GM18526 (cell line): ENCODE measurements around the gene ARMC2.

ENCODE experiments used
- POLR2A ChIP-seq: IDR thresholded peaks from 3 replicates; pipeline ENCODE4 v1.6.1; 2011; ENCODE audit not compliant: insufficient read length; ENCODE audit errors: extremely low read depth

The ARMC2 gene

DNA sequence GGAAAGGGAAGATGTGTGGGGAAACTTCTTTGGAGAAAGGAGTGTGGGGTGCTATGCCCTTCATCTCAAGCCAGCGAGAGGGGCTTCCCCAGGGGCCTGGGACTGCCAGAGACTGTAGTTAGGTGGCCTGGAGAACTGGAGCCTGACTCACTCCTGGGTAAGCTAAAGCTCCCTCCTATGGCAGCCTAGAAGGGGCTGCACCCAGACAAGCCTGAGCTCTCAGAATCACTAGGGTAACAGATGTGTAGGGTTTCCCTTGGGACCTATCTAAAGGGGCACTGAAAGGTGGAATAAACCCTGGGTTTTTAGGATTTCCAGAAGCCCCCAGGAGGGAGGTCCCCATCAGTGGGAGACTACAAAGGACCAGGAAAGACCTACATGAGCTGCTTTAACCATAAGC is 1.6 kb upstream of the ARMC2 start:
- TF ChIP-seq POLR2A = no peak

DNA sequence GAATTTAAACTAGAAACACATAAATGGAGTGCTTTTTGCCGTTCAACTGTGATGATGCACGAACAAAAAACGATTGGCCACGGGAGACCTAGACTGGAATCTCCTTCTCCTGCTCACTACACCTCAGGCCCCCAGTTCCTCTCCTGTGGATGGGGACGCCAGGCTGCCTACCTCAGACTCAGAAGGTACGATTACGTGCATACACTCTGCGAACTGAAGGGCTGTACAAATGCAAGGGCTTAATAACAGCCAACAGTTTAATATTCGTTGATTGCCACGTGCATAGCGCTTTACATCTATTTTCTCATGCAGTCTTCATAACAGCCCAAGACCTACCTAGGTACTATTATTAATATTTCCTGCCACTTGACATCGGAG is 495 bp upstream of the ARMC2 start:
- no peak for TF ChIP-seq POLR2A

DNA sequence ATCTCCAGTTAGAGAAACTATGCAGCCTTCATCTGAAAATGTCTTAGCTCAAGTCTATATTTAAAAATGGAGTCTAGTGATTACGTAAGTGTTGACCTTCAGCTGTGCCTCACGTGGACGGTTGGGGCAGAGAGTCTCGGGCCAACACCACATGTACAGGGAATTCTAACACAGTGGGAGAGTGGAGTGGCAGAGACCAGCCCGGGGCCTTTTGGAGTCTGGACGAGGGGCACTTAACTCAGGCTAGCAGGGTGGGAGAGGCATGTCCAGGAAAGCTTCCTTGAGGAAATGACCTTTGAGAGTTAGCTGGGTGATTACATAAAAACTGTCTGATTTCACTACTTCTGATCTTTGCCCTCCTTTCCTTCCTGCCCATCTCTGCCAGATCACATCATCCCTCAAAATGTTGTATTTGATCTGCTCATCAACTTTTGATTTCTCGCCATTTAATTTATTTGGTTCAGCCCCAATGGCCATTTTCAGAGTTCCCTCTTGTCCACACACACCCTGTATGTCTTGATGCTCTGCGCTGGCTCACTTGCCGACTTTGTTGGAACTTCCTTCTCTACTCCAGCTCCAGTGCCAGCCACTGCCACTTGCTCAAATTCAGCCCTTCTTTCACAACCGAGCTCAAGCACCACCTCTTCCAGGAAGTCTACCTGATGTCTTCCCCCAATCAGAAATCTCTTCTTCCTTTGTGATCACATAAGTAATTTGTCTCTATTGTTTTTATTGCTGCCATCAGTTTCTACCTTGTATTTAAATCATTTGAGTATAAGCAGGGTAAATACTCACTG is 2.6 kb downstream of the ARMC2 start:
- no peak for TF ChIP-seq POLR2A

DNA sequence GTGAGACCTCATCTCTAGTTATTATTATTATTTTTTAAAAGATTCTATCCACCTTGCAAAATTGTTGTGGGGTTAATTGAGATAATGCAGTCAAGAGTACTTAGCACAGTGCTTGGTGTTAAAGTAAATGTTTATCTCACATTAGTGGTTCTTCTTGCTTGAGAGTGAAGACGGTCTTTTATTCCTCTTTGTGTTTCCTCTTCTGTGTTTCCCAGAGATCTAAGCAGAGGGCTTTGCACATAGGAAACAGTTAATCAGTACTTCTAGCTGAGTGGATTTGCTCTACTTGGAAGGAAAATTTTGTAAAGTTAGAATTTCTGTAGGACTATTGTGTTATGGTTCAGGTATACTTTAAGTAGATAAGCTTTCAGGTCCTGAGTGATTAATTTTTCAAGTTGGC is 3.5 kb downstream of the ARMC2 start:
- no peak for TF ChIP-seq POLR2A

- no peak for TF ChIP-seq POLR2A
Measured at GRCh38 chr6:108853077-108853476, 4.9 kb downstream of the ARMC2 start.

DNA sequence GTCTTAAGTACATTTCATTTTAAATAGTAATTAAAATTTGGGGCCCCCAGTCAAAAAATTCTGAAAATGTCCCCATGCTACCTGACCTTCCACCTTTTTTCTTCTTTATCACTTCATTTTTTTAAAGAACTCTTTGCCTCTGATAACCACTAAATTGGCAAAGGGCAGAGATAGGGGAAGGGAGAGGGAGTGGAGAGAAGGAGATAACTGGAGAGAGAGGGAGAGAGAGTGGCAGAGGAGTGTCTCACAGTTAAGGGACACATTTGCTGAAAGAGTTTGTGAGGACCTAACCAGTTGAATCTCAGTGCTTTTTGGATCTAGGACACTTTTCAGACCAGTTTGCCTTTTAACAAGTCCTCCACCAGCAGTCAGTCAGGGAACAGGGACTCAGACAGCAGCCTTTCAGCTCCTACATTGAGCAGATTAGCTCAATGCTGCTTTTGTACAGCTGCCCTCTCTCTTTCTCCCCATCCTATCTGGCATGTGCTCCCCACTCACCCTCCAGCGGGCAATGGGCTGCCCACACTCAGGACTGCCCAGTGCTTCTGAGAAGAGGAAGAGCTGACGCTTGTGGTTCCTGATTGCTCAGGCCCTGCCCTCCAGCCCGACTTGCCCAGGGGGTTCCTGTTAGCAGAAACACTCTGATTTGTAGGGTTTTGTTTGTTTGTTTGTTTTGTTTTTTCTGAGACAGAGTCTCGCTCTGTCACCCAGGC is 14.4 kb downstream of the ARMC2 start:
- no peak for TF ChIP-seq POLR2A

GRCh38 chr6:108866798-108867197 is 18.6 kb downstream of the ARMC2 start:
- no peak for TF ChIP-seq POLR2A

- no peak for TF ChIP-seq POLR2A
Measured at GRCh38 chr6:108868647-108869046, 20.4 kb downstream of the ARMC2 start.

GRCh38 chr6:108869876-108870275 is 21.7 kb downstream of the ARMC2 start:
- TF ChIP-seq POLR2A = no peak

GRCh38 chr6:108870357-108870756 is 22.1 kb downstream of the ARMC2 start:
- TF ChIP-seq POLR2A = no peak

DNA sequence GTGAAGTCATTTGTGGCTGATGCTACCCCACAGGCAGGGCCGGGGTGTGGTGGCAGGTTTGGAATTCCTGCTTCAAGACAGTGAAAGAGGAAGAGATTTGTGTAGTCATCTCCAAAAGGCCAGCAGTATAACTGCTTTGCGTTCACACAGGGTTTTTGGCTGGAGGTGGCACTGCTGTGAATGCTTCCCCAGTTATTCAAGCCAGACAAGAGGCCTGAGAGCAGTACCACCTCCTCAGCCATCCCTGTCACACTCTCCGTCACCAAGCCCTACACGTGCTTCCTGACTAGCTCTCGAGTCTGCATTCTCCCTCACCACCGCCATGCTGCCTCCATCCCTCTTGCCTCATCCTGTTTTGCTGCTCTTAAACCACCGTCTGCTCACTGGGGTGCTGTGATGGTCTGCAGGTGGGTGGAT is 23.9 kb downstream of the ARMC2 start:
- TF ChIP-seq POLR2A = no peak

DNA sequence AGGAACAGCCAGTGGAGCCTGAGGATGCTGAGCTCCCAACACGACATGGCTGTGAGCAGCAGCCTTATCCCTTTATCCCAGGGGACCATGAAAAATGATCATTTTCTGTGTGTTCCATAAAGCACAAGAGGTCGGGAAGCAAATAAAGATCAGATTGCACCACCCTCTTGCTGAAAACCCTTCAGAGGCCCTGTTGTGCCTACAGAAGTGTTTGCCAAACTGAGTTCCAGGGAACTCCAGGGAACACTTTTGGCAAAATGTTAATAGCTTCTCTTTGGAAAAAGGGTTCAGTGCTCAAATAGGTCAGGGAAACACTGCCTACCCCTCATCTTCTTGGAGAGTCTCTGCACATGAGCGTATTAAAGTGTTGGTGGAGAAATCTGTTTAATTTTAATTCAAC is 24.4 kb downstream of the ARMC2 start:
- no peak for TF ChIP-seq POLR2A

GRCh38 chr6:108873251-108873650 is 25.0 kb downstream of the ARMC2 start:
- no peak for TF ChIP-seq POLR2A

DNA sequence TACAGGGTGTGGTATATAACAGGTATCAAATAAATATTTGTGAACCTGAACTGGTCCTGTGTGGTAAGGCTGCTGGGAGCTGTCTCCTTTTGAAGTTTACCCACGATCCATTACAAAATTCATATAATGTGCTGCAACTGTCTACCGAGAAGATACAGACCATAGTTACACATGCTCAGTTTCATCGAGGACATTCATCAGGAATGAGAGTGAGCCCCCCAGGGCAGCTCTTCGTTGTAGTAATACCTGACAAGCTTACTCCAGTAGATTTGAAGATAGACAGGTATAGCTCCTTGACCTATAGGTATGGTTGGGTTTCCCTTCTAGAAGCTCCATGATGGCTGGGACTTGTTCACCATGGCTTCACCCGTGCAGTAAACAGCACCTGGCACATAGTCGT is 25.7 kb downstream of the ARMC2 start:
- TF ChIP-seq POLR2A = no peak

GRCh38 chr6:108874470-108875160 is 26.4 kb downstream of the ARMC2 start:
- TF ChIP-seq POLR2A = no peak

DNA sequence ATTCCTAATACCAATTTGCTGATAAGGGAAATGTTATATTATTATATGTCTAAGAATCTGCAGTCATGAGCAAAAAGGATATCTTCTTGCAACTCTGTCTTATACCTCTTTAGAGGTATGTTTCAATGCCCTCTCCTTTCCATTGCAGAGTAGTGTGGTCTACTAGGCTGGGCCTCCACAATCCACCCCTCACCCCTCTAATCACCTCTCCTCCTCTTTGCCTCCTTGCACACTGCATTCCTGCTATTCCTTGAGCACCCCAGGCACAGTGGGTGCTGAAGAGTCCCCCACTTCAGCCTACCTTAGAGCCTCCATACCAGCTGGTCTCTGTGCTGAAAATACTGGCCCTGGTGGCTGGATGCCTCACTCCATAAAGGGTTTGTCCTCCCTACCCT is 26.9 kb downstream of the ARMC2 start:
- TF ChIP-seq POLR2A = no peak

- TF ChIP-seq POLR2A = no peak
Measured at GRCh38 chr6:108877046-108877751, 29.0 kb downstream of the ARMC2 start.
